Activated CD8-positive, alpha-beta T cell treated with anti-CD3 and anti-CD28 coated beads, Interleukin-2, amount 10 ng/mL, durations not matched to agents 7 days and 5 days (primary cell): Measurements from ENCODE around the gene TSC22D4. TPM values are rescaled to one million over a fixed set of nuclear protein-coding genes. Genes with fewer than 3 reads are reported as not detected.
"Not testable (repeated sequence)": the region's sequence is repeated elsewhere in the genome, so short reads cannot be mapped to it uniquely, and the experiment has no call there.

Experiments used
- ATAC-seq: fragments of 150-1000 bp; cut with Tn5 transposase; one replicate; pipeline ENCODE4 v1.10.0; 2021; ENCODE audit warnings: moderate library complexity
- CTCF ChIA-PET: fragments of 350-600 bp; sonication (Branson Sonifier 250); formaldehyde crosslinking; loops from one replicate; lab custom pipeline; 2021; ENCODE audit warnings: antibody characterized with exemption; lab: Charles Lee
- POLR2A ChIA-PET: fragments of 350-600 bp; sonication (Branson Sonifier 250); formaldehyde crosslinking; loops from one replicate; lab custom pipeline; 2021; ENCODE audit warnings: antibody characterized with exemption; lab: Charles Lee
- DNase-seq: peaks from one replicate; pipeline ENCODE4 v3.0.0-alpha.2; 2020
- H3K27ac Mint-ChIP-seq: one replicate; pipeline ENCODE4 v1.8.0; 2021; ENCODE audit warnings: mild to moderate bottlenecking, mixed read lengths
- H3K27me3 Mint-ChIP-seq: one replicate; pipeline ENCODE4 v1.8.0; 2021; ENCODE audit warnings: low read depth, mixed read lengths
- H3K36me3 Mint-ChIP-seq: one replicate; pipeline ENCODE4 v1.8.0; 2021; ENCODE audit warnings: low read depth, mixed read lengths
- H3K4me1 Mint-ChIP-seq: one replicate; pipeline ENCODE4 v1.8.0; 2021; ENCODE audit warnings: low read depth, mixed read lengths
- H3K4me3 Mint-ChIP-seq: one replicate; pipeline ENCODE4 v1.8.0; 2021; ENCODE audit warnings: mild to moderate bottlenecking, mixed read lengths
- H3K9me3 Mint-ChIP-seq: one replicate; pipeline ENCODE4 v1.8.0; 2022; ENCODE audit warnings: mixed read lengths; ENCODE audit not compliant: insufficient read depth
- total RNA-seq, 2 experiments: library from RNA; stranded (reverse); gene quantifications; one replicate each; pipeline ENCODE4 v1.2.3, GENCODE V29; 2021

The TSC22D4 gene
- total RNA-seq, 2 experiments from 2014 or later: 129 to 132 TPM

DNA sequence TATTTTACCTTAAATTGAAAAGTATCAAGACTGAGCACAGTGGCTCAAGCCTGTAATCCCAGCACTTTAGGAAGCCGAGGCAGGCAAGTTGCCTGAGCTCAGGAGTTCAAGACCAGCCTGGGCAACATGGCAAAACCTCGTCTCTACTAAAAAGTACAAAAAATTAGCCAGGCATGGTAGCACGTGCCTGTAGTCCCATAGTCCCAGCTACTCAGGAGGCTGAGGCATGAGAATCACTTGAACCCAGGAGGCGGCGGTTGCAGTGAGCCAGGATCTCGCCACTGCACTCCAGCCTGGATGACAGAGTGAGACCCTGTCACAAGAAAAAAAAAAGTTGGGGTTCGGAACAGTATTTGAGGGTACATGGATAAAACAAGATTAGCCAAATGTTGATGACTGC lies 39.8 kb downstream of the TSC22D4 start:
- H3K27me3 Mint-ChIP-seq, H3K9me3 Mint-ChIP-seq, H3K27ac Mint-ChIP-seq, H3K4me3 Mint-ChIP-seq, DNase-seq, ATAC-seq: not testable (repeated sequence)
- peaks cover 21% of the 10 kb centered on the region for H3K36me3 Mint-ChIP-seq
- ChIA-PET CTCF (interaction anchor here (1.0 to 1.2 kb wide), 2 partner anchors 32 to 38 kb away, joined by 3 to 4 read pairs; no protein-coding TSS in a partner anchor), POLR2A (interaction anchor here (0.8 to 0.9 kb wide), 2 partner anchors 8 to 10 kb away, joined by 3 read pairs; partner anchors contain the start of gene MEPCE)
- H3K4me1 Mint-ChIP-seq: peaks cover 20% of the 10 kb centered on the region

- ChIA-PET POLR2A (interaction anchor here (0.9 kb wide), 1 partner anchor 9 kb away, joined by 3 read pairs; the partner anchor contains the start of gene MEPCE), CTCF (interaction anchor here (1.0 to 1.2 kb wide), 2 partner anchors 32 to 38 kb away, joined by 3 to 4 read pairs; no protein-coding TSS in a partner anchor)
- ATAC-seq, H3K9me3 Mint-ChIP-seq, DNase-seq, H3K27me3 Mint-ChIP-seq, H3K27ac Mint-ChIP-seq, H3K4me3 Mint-ChIP-seq: not testable (repeated sequence)
- H3K4me1 Mint-ChIP-seq: peaks cover 22% of the 10 kb centered on the region
- peaks cover 26% of the 10 kb centered on the region for H3K36me3 Mint-ChIP-seq
Measured at GRCh38 chr7:100438731-100439130, 40.3 kb downstream of the TSC22D4 start.

DNA sequence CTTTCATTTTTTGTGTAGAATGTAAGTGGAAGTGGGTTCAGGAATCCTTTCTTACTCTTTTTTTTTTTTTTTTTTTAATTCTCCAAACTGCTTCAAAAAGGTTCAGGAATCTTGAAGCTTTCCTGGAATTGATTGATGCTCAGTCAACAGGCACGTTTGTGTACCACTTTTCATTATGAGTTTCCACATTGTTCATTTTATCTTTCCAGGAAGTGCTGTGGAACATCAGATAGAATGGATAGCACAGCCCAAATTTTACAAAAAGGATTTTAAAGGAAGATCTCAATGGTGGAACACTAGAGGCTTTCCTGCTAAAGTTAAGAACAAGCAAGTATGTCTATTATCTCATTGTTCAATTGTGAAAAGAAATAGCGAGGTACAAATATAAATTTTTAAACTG lies 40.8 kb downstream of the TSC22D4 start:
- POLR2A ChIA-PET: interaction anchor here (0.6 to 1.1 kb wide), 3 partner anchors 10 to 300 kb away, joined by 3 to 4 read pairs (median 3); partner anchors contain the start of gene ZCWPW1
- Mint-ChIP-seq H3K27ac (peak overlapping the region; percentile 53), H3K4me3 (no peak overlapping the region), H3K4me1 (peaks cover 24% of the 10 kb centered on the region), H3K9me3 (no peaks in the 10 kb centered on the region), H3K27me3 (no peaks in the 10 kb centered on the region), H3K36me3 (peaks cover 31% of the 10 kb centered on the region)
- CTCF ChIA-PET: interaction anchor here (1.2 to 2.2 kb wide), 3 partner anchors 12 to 146 kb away, joined by 4 to 9 read pairs (median 6); no protein-coding TSS in a partner anchor
- DNase-seq: no peak
- no peak for ATAC-seq

DNA sequence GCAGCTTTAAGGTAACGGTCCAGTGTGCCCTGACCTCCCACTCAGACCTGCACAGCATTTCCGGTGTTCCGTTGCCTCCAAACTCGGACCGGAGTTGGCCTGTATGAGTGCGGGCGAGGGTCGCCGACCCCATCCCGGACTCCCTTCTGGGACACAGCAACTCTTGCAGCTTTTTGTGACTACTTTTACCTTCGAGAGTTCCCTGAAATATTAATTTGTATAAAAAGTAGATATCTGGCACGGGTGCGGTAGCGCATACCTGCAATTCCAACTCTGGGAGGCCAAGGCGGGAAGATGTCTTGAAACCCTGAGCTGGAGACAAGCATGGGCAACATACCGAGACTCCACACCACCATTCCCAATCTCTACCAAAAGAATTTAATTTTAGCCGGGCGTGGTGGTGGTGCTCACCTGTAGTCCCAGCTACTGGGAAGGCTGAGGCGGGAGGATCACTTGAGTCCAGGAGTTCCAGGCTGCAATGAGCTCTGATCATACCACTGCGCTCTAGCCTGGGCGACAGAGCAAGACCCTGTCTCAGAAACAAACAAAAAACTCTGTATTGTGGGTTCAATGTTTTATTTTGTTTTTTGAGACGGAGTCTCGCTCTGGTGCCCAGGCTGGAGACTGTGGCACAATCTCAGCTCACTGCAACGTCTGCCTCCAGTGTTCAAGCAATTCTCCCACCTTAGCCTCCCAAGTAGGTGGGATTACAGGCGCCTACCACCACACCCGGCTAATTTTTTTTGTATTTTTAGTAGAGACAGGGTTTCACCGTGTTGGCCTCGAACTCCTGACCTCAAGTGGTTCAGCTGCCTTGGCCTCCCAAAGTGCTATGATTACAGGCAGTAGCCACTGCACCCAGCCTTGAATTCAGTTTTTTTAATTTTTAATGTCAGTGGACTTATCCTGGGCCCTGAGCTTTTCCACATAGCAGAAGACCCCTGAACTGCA lies 41.6 kb downstream of the TSC22D4 start:
- peaks cover 39% of the 10 kb centered on the region for H3K36me3 Mint-ChIP-seq
- peaks cover 29% of the 10 kb centered on the region for H3K4me1 Mint-ChIP-seq
- H3K4me3 Mint-ChIP-seq: peak overlapping the region; percentile 92
- ATAC-seq (no peak), DNase-seq (no peak)
- H3K27me3 Mint-ChIP-seq: no peaks in the 10 kb centered on the region
- H3K27ac Mint-ChIP-seq: no peak overlapping the region
- no peaks in the 10 kb centered on the region for H3K9me3 Mint-ChIP-seq
- ChIA-PET POLR2A (interaction anchor here (0.6 to 1.7 kb wide), 11 partner anchors 8 to 299 kb away, joined by 3 to 14 read pairs (median 3); partner anchors contain the start of genes LRCH4, MOSPD3 and ZCWPW1), CTCF (interaction anchor here (0.6 to 2.2 kb wide), 6 partner anchors 9 to 247 kb away, joined by 3 to 9 read pairs (median 6); partner anchors contain the start of gene ZCWPW1)

DNA sequence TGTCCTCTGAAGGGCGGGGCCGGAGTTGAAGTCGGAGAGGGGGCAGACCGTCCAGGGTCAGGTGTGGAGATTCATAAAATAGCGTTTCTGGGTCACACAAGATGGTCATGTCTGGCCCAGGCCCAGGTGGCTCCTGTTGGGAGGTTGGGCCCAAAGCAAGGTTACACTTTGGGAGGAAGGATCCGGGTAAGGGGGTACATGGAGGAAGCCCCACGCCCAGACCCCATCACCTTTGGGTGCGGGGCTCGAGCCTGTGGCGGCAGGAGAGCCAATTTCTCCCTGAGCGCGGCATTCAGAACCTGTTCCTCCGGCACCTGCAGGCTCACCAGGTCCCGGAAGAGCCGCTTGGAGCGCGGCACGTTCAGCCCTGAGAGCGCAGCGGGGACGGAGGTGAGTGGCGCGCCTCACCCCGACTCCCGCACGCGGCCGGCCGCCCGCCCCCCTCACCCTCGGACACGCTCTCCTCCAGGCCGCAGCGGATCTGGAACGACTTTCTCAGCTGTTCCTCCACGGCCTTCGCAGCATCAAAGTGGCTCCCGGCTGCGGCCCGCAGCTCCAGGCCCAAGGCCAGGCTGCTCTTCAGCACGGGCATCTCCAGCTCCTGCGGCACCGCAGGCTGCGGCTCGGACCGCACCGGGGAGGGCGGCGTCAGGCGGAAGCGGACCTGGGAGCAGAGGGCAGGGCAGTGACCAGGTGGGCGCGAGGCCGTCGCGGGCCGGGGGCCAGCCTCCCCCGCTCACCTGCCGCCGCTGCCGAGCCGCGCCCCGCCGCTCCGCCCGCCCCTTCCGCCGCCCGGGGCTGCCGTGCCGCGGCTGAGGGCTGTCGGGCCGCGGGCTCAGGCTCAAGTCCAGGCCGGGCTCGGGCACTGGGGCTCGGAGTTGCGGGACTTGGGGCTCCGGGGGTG lies 43.4 kb downstream of the TSC22D4 start:
- DNase-seq: peak; percentile 61
- Mint-ChIP-seq H3K27ac (peak overlapping the region; percentile 98), H3K4me3 (peak overlapping the region; percentile 92), H3K27me3 (no peaks in the 10 kb centered on the region), H3K36me3 (peaks cover 54% of the 10 kb centered on the region), H3K4me1 (peaks cover 45% of the 10 kb centered on the region), H3K9me3 (no peaks in the 10 kb centered on the region)
- peak; percentile 42 for ATAC-seq
- POLR2A ChIA-PET: interaction anchor here (0.6 to 1.8 kb wide), 5 partner anchors 9 to 883 kb away, joined by 3 to 14 read pairs (median 5); no protein-coding TSS in a partner anchor
- CTCF ChIA-PET: interaction anchor here (0.7 to 2.2 kb wide), 7 partner anchors 9 to 246 kb away, joined by 3 to 9 read pairs (median 4); no protein-coding TSS in a partner anchor

- Mint-ChIP-seq H3K4me3 (peak overlapping the region; percentile 92), H3K27ac (peak overlapping the region; percentile 97), H3K36me3 (peaks cover 61% of the 10 kb centered on the region), H3K4me1 (peaks cover 48% of the 10 kb centered on the region), H3K27me3 (peaks cover under 1% of the 10 kb centered on the region), H3K9me3 (no peaks in the 10 kb centered on the region)
- ChIA-PET POLR2A (interaction anchor here (0.8 to 1.8 kb wide), 4 partner anchors 10 to 152 kb away, joined by 3 to 5 read pairs (median 4); partner anchors contain the start of gene FBXO24), CTCF (interaction anchor here (0.7 to 1.6 kb wide), 4 partner anchors 10 to 48 kb away, joined by 3 to 5 read pairs (median 4); no protein-coding TSS in a partner anchor)
- no peak for DNase-seq
- ATAC-seq: no peak
Measured at GRCh38 chr7:100434297-100435144, 44.5 kb downstream of the TSC22D4 start.

DNA sequence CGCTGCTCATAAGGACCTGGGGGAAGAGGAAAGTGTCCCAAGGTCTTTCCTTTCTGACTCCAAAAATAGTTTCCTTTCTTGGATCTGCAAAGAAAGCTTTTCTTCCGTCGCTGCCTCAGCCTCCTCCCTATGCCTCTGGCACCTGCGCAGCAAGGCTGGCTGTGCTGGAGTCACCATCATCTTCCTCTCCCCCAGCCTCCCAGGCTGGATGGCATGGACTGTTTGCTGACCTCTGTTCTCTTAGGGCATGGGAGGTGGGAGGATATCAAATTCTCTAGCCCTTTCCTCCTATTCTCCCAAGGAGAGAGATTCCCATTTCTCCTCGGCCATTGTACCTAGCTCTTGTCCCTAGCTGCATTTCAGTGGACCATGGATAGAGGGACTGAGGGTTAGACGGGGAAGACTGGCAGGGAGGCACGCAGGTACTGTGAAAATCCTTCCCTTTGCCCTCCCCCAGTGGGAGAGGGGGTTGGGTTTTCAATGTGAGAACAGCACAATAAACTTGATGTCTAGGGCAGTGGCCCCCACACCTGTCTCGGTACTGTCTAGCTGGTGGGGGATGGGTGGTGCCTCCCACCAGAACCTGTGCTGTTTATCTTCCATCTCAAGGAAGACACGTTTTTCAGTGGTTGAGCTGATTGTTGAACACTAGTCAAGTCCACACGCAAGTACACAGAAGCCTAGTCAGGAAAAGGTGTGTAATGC lies 45.3 kb downstream of the TSC22D4 start:
- peak overlapping the region; percentile 97 for H3K27ac Mint-ChIP-seq
- peaks cover 4% of the 10 kb centered on the region for H3K27me3 Mint-ChIP-seq
- ChIA-PET POLR2A (interaction anchor here (0.8 to 1.7 kb wide), 3 partner anchors 11 to 153 kb away, joined by 3 to 4 read pairs (median 3); partner anchors contain the start of gene FBXO24), CTCF (interaction anchor here (0.8 to 1.6 kb wide), 3 partner anchors 11 to 49 kb away, joined by 4 to 5 read pairs (median 4); no protein-coding TSS in a partner anchor)
- H3K36me3 Mint-ChIP-seq: peaks cover 65% of the 10 kb centered on the region
- peak overlapping the region; percentile 92 for H3K4me3 Mint-ChIP-seq
- peaks cover 48% of the 10 kb centered on the region for H3K4me1 Mint-ChIP-seq
- ATAC-seq (no peak), DNase-seq (no peak)
- H3K9me3 Mint-ChIP-seq: no peaks in the 10 kb centered on the region

DNA sequence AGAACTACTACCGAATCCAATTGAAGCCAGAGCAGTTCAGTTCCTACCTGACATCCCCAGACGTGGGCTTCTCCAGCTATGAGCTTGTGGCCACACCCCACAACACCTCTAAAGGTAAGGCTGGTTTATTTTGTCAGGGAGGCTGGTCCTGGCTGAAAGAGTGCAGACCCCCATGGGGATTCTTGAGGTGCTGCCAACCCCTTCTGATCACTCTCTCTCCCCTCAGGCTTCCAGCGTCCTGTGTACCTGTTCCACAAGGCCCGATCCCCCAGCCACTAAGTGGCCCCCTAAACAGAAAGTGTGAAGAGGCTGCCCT lies 45.8 kb downstream of the TSC22D4 start:
- Mint-ChIP-seq H3K36me3 (peaks cover 64% of the 10 kb centered on the region), H3K9me3 (no peaks in the 10 kb centered on the region), H3K27ac (peak overlapping the region; percentile 97), H3K4me3 (peak overlapping the region; percentile 30), H3K4me1 (peaks cover 48% of the 10 kb centered on the region), H3K27me3 (peaks cover 4% of the 10 kb centered on the region)
- ATAC-seq (no peak), DNase-seq (no peak)
- POLR2A ChIA-PET: no interaction called here
- CTCF ChIA-PET: interaction anchor here (0.8 kb wide), 1 partner anchor 17 kb away, joined by 4 read pairs; no protein-coding TSS in a partner anchor

- Mint-ChIP-seq H3K27ac (peak overlapping the region; percentile 97), H3K36me3 (peaks cover 66% of the 10 kb centered on the region), H3K9me3 (peaks cover 3% of the 10 kb centered on the region), H3K4me3 (peak overlapping the region; percentile 88), H3K27me3 (peaks cover 4% of the 10 kb centered on the region), H3K4me1 (peaks cover 53% of the 10 kb centered on the region)
- CTCF ChIA-PET: no interaction called here
- DNase-seq: no peak
- no peak for ATAC-seq
- POLR2A ChIA-PET: no interaction called here
Measured at GRCh38 chr7:100432621-100433275, 46.3 kb downstream of the TSC22D4 start.
